ENCODE results near the gene PDE7B. TPM values are rescaled to one million over a fixed set of nuclear protein-coding genes. Genes with fewer than 3 reads are reported as not detected.

PDE7B gene
- total and polyA plus RNA-seq, 2 of the 8 experiments (the other 6 are each of a cell fraction or from before 2014, with no cell fraction given) = not detected

- TF ChIP-seq CTCF (IDR thresholded peaks at IDR 0.05; ENCODE audit: control extremely low read depth in 1 of 3, insufficient read depth in 1 of 3, low read depth in 1 of 3, low read length in 3 of 3) (no peak), CBX8 (IDR thresholded peaks at IDR 0.05; ENCODE audit: borderline replicate concordance, low read depth, low read length) (no peak), EGR1 (IDR thresholded peaks at IDR 0.05; ENCODE audit: borderline replicate concordance, low read depth, low read length) (no peak), SUZ12 (IDR thresholded peaks at IDR 0.05; ENCODE audit: low read length) (no peak), BACH1 (IDR thresholded peaks at IDR 0.05; ENCODE audit: low read length) (no peak), BRCA1 (IDR thresholded peaks at IDR 0.05; ENCODE audit: low read depth, low read length) (no peak), KDM4A (IDR thresholded peaks at IDR 0.05; ENCODE audit: low read depth, low read length, severe bottlenecking) (no peak)
Observed at GRCh38 chr6:135935941-135936601, 84.6 kb downstream of the PDE7B start (continued).

Measured in H1 (cell line).